Thyroid gland (tissue), 4 donors: ENCODE measurements around the gene PSTPIP1.

ENCODE experiments used
- CTCF ChIP-seq, 6 experiments: fragments of 200-600 bp in 3 of 6; fragments of 450-650 bp in 3 of 6; sonication (generic) in 3 of 6; IDR thresholded peaks; one replicate each; pipeline ENCODE4 v1.5.1; 2016 to 2019; ENCODE audit warnings: antibody characterized with exemption in 6 of 6, mild to moderate bottlenecking in 2 of 6, inconsistent platforms in 1 of 6, moderate library complexity in 1 of 6
- POLR2A ChIP-seq, 2 donors: fragments of 450-650 bp; IDR thresholded peaks; one replicate each; pipeline ENCODE4 v1.6.1; 2017; ENCODE audit warnings: antibody characterized with exemption in 2 of 2, mild to moderate bottlenecking in 2 of 2, moderate library complexity in 1 of 2

DNA sequence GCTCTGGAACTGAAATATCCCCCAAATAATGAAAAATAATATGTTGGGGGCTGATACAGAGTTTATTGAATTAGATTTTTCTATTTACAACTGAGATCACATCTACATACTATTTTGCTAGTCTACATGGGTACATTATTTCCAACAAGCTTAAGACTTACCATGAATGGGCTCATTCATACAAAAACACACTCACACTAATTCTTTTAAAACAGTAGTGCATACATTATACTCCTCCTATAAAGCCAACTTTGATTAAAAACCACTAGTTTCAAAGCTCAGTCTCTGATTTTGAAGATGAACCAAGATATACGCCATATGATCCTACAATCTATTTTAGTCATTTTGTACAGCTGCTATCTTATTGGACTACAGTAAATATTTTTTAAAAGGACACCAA lies 51.1 kb downstream of the PSTPIP1 start:
- no peak for TF ChIP-seq POLR2A (IDR thresholded peaks at IDR 0.05)
- TF ChIP-seq CTCF (IDR thresholded peaks at IDR 0.05) = no peak
